Adrenal gland (tissue), 5 donors: Measurements from ENCODE around the gene PPOX.

Experiments used
- POLR2A ChIP-seq, 2 donors: fragments of 450-650 bp; IDR thresholded peaks; one replicate each; pipeline ENCODE4 v1.6.1; 2017; ENCODE audit warnings: antibody characterized with exemption in 2 of 2, mild to moderate bottlenecking in 2 of 2, moderate library complexity in 1 of 2
- TF ChIP-seq, protein P1 (sequence below), 6 experiments: fragments of 450-650 bp in 4 of 6; fragments of 200-600 bp in 2 of 6; sonication (generic) in 1 of 6; IDR thresholded peaks; 1 replicate in 5 of 6; 2 replicates in 1 of 6; pipeline versions ENCODE4 v1.5.1 to v1.8.0; 2016 to 2021; ENCODE audit warnings: antibody characterized with exemption in 6 of 6, mild to moderate bottlenecking in 2 of 6, moderate library complexity in 1 of 6
- donor health status: DM: no; HTN: no; CAD: no.

DNA sequence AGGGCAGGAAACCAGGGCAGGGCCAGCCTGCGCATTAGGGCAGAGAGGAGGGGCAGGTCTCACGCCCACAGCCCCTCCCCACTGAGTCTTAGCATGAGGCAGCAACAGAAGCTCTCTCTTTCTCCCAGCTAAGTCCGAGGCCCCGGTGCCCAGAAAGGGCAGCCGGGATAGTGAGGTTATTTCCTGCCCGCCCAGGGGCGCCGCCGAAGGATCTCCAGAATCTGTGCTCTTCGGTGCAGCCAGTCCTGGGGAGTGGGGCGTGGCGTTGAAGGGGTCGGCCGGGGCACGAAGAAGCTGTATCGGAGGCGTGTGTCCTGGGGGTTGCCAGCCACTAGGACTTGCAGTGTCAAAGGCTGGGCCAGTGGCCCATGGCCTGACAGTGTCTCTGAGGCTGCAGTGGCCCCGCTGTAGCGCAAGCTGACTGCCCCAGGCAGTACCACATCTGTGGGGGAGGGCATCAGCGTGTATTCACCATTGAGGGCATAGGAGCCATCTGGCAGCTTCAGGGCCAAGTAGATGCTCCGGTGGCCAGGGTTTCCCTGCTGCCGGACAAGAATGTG is 24.8 kb downstream of the PPOX start:
- TF ChIP-seq, protein P1, sequence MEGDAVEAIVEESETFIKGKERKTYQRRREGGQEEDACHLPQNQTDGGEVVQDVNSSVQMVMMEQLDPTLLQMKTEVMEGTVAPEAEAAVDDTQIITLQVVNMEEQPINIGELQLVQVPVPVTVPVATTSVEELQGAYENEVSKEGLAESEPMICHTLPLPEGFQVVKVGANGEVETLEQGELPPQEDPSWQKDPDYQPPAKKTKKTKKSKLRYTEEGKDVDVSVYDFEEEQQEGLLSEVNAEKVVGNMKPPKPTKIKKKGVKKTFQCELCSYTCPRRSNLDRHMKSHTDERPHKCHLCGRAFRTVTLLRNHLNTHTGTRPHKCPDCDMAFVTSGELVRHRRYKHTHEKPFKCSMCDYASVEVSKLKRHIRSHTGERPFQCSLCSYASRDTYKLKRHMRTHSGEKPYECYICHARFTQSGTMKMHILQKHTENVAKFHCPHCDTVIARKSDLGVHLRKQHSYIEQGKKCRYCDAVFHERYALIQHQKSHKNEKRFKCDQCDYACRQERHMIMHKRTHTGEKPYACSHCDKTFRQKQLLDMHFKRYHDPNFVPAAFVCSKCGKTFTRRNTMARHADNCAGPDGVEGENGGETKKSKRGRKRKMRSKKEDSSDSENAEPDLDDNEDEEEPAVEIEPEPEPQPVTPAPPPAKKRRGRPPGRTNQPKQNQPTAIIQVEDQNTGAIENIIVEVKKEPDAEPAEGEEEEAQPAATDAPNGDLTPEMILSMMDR (IDR thresholded peaks at IDR 0.05): no peak
- no peak for TF ChIP-seq POLR2A (IDR thresholded peaks at IDR 0.05)
